H1 (cell line): ENCODE results near the gene WNK3. TPM values are rescaled to one million over a fixed set of nuclear protein-coding genes. Genes with fewer than 3 reads are reported as not detected.

Experiments used
- CTCF ChIA-PET: fragments of 300-600 bp; sonication (Branson Sonifier 250); formaldehyde crosslinking; loops from one replicate; lab custom pipeline; 2021; ENCODE audit not compliant: partially characterized antibody; lab: Charles Lee
- POLR2A ChIA-PET: fragments of 300-600 bp; sonication (Branson Sonifier 250); formaldehyde crosslinking; loops from one replicate; lab custom pipeline; 2021; ENCODE audit warnings: inconsistent platforms; ENCODE audit not compliant: partially characterized antibody; lab: Charles Lee
- DNase-seq, 2 experiments: peaks; one replicate each; pipeline versions ENCODE4 v3.0.0 to v3.0.0-alpha.2; 2010 to 2022; ENCODE audit warnings: low spot score in 2 of 2, low read depth in 1 of 2, mixed read lengths in 1 of 2
- FAIRE-seq: peaks from 2 replicates; lab custom pipeline; 2011; peaks lifted over from hg19 to GRCh38; lab: Jason Lieb, UNC
- H2AFZ ChIP-seq: 2 replicates; pipeline ENCODE4 v1.8.1; 2012; ENCODE audit warnings: low read length, inconsistent platforms
- H2AK5ac ChIP-seq: 2 replicates; pipeline ENCODE4 v1.6.1; 2013; ENCODE audit warnings: low read depth, low read length
- H2BK120ac ChIP-seq: replicated peaks from 2 replicates; pipeline ENCODE3; 2013; ENCODE audit warnings: low read depth, low read length, inconsistent platforms
- H2BK12ac ChIP-seq: 2 replicates; pipeline ENCODE4 v1.6.1; 2013; ENCODE audit warnings: low read depth, low read length
- H2BK15ac ChIP-seq: 2 replicates; pipeline ENCODE4 v1.6.1; 2013; ENCODE audit warnings: low read length
- H2BK20ac ChIP-seq: 2 replicates; pipeline ENCODE4 v1.6.1; 2013; ENCODE audit warnings: low read length
- H2BK5ac ChIP-seq: 2 replicates; pipeline ENCODE4 v1.6.1; 2013; ENCODE audit warnings: low read depth, low read length
- H3K14ac ChIP-seq: 2 replicates; pipeline ENCODE4 v1.6.1; 2013; ENCODE audit warnings: inconsistent platforms; ENCODE audit not compliant: insufficient read length
- H3K18ac ChIP-seq: 2 replicates; pipeline ENCODE4 v1.6.1; 2013; ENCODE audit warnings: low read length; ENCODE audit errors: extremely low read depth
- H3K23ac ChIP-seq: 2 replicates; pipeline ENCODE4 v1.6.1; 2013; ENCODE audit warnings: inconsistent platforms; ENCODE audit not compliant: insufficient read length
- H3K23me2 ChIP-seq: 2 replicates; pipeline ENCODE4 v1.6.1; 2013; ENCODE audit warnings: low read depth, low read length
- H3K27ac ChIP-seq: 2 replicates; pipeline ENCODE4 v1.6.1; 2011; ENCODE audit warnings: low read depth, low read length, inconsistent platforms
- H3K27me3 ChIP-seq, 4 experiments: replicated peaks in 1 of 4; 1 replicate in 1 of 4; 2 replicates in 3 of 4; pipeline versions ENCODE4 v1.6.1 to v1.8.1; 2011 to 2013; ENCODE audit warnings: low read length in 3 of 4, mild to moderate bottlenecking in 3 of 4, inconsistent platforms in 2 of 4, mixed read lengths in 2 of 4, moderate library complexity in 1 of 4; ENCODE audit not compliant: control insufficient read depth in 3 of 4, insufficient read depth in 3 of 4; ENCODE audit errors: extremely low read depth in 1 of 4
- H3K36me3 ChIP-seq, 4 experiments: 2 replicates each; pipeline versions ENCODE4 v1.6.1 to v1.8.1; 2011 to 2013; ENCODE audit warnings: mild to moderate bottlenecking in 4 of 4, low read length in 3 of 4, moderate library complexity in 2 of 4, control low read depth in 1 of 4, inconsistent platforms in 1 of 4; ENCODE audit not compliant: insufficient read depth in 4 of 4, control insufficient read depth in 2 of 4
- H3K4ac ChIP-seq: replicated peaks from 2 replicates; pipeline ENCODE3; 2013; ENCODE audit warnings: low read length, low read depth, mixed read lengths, inconsistent platforms; ENCODE audit not compliant: insufficient read length
- H3K4me1 ChIP-seq, 4 experiments: replicated peaks in 1 of 4; 1 replicate in 1 of 4; 2 replicates in 3 of 4; pipeline versions ENCODE4 v1.6.1 to v1.8.1; 2011 to 2013; ENCODE audit warnings: low read length in 3 of 4, inconsistent platforms in 2 of 4, mixed read lengths in 1 of 4; ENCODE audit not compliant: insufficient read depth in 4 of 4, control insufficient read depth in 3 of 4
- H3K4me2 ChIP-seq, 2 experiments: 2 replicates each; pipeline versions ENCODE4 v1.6.1 to v1.8.1; 2011 to 2013; ENCODE audit warnings: low read depth in 2 of 2, low read length in 2 of 2, control low read depth in 1 of 2, inconsistent platforms in 1 of 2, mild to moderate bottlenecking in 1 of 2; ENCODE audit not compliant: insufficient read depth in 1 of 2
- H3K4me3 ChIP-seq, 4 experiments: fragments of 200-600, 300-600 bp in 1 of 4; sonication (generic), shearing (Covaris generic), sonication (Bioruptor Twin) in 1 of 4; 2 replicates each; pipeline versions ENCODE4 v1.5.1 to v1.8.1; 2011 to 2016; ENCODE audit warnings: low read length in 4 of 4, low read depth in 3 of 4, control low read depth in 2 of 4, inconsistent platforms in 2 of 4, mild to moderate bottlenecking in 2 of 4, mixed read lengths in 1 of 4, moderate library complexity in 1 of 4; ENCODE audit not compliant: insufficient read depth in 2 of 4; ENCODE audit errors: extremely low read depth in 1 of 4
- H3K56ac ChIP-seq: replicated peaks from 2 replicates; pipeline ENCODE3; 2013; ENCODE audit warnings: low read depth, mild to moderate bottlenecking, mixed read lengths, low read length, inconsistent platforms; ENCODE audit not compliant: insufficient read length
- H3K79me1 ChIP-seq: 2 replicates; pipeline ENCODE4 v1.6.1; 2013; ENCODE audit warnings: low read depth, low read length, control low read depth
- H3K79me2 ChIP-seq, 2 experiments: 2 replicates each; pipeline versions ENCODE4 v1.6.1 to v1.8.1; 2012 to 2013; ENCODE audit warnings: low read length in 2 of 2, mild to moderate bottlenecking in 2 of 2, inconsistent platforms in 1 of 2; ENCODE audit not compliant: insufficient read depth in 2 of 2, control insufficient read depth in 1 of 2
- H3K9ac ChIP-seq, 4 experiments: replicated peaks in 1 of 4; 1 replicate in 1 of 4; 2 replicates in 3 of 4; pipeline versions ENCODE4 v1.6.1 to v1.8.1; 2011 to 2013; ENCODE audit warnings: low read depth in 3 of 4, low read length in 3 of 4, control low read depth in 2 of 4, mild to moderate bottlenecking in 2 of 4, moderate library complexity in 2 of 4, inconsistent platforms in 1 of 4; ENCODE audit errors: extremely low read depth in 1 of 4
- H3K9me3 ChIP-seq, 2 experiments: 2 replicates each; pipeline versions ENCODE4 v1.6.1 to v1.8.1; 2012 to 2013; ENCODE audit warnings: mild to moderate bottlenecking in 2 of 2, moderate library complexity in 2 of 2, control low read depth in 1 of 2, inconsistent platforms in 1 of 2, low read depth in 1 of 2, low read length in 1 of 2, mixed read lengths in 1 of 2; ENCODE audit not compliant: insufficient read depth in 2 of 2
- H4K20me1 ChIP-seq, 2 experiments: replicated peaks in 1 of 2; 2 replicates each; pipeline versions ENCODE3 to v1.8.1; 2011 to 2013; ENCODE audit warnings: inconsistent platforms in 2 of 2, low read length in 2 of 2, mild to moderate bottlenecking in 1 of 2; ENCODE audit not compliant: insufficient read depth in 2 of 2, control insufficient read depth in 1 of 2
- H4K5ac ChIP-seq: 2 replicates; pipeline ENCODE4 v1.6.1; 2013; ENCODE audit warnings: low read length, low read depth, mixed read lengths, inconsistent platforms; ENCODE audit not compliant: insufficient read length
- H4K8ac ChIP-seq: 2 replicates; pipeline ENCODE4 v1.8.0; 2013; ENCODE audit warnings: mild to moderate bottlenecking, moderate library complexity, low read length, inconsistent platforms; ENCODE audit not compliant: insufficient read depth; ENCODE audit errors: extremely low read depth
- H4K91ac ChIP-seq: replicated peaks from 2 replicates; pipeline ENCODE3; 2013; ENCODE audit warnings: low read length, mixed read lengths, inconsistent platforms; ENCODE audit not compliant: insufficient read length
- SIRT6 ChIP-seq: IDR thresholded peaks from one replicate; pipeline ENCODE4 v1.7.1; 2012; ENCODE audit warnings: low read length, inconsistent platforms
- WGBS, 2 experiments: shearing (Covaris generic) in 1 of 2; methylation state at CpG; one replicate each; pipeline versions ENCODE4 v1.1.6 to v1.1.7; 2013 to 2015; ENCODE audit warnings: low lambda C conversion rate in 2 of 2, mixed read lengths in 2 of 2, inconsistent platforms in 1 of 2, low coverage in 1 of 2, missing lambda C conversion rate in 1 of 2; ENCODE audit not compliant: insufficient replicate concordance in 2 of 2, insufficient coverage in 1 of 2, insufficient read length in 1 of 2; ENCODE audit errors: extremely low coverage in 1 of 2, missing lambda C conversion rate in 1 of 2; 5-methylcytosine and 5-hydroxymethylcytosine counted together
- polyA plus RNA-seq, 7 experiments: library from polyadenylated mRNA; depleted of rRNA in 3 of 7; stranded (reverse) in 5 of 7; unstranded in 2 of 7; fragments of >200 nt in 5 of 7; fragments of 200-250 nt in 2 of 7; gene quantifications; 1 replicate in 5 of 7; 2 replicates in 1 of 7; 4 replicates in 1 of 7; pipeline versions ENCODE4 v1.2.1 to v1.2.3, GENCODE V29; 2011 to 2013; ENCODE audit warnings: missing spikeins in 2 of 7, mixed read lengths in 2 of 7
- total RNA-seq: library from RNA; stranded (reverse); fragmentation: NEBNext Ultra II Directional; extraction: Animal tissue kit (Norgen Biotek cat#: 25700); gene quantifications from 2 replicates; pipeline ENCODE4 v1.2.1, GENCODE V29; 2021

The WNK3 gene
- total and polyA plus RNA-seq, 2 of the 8 experiments (the other 6 are each of a cell fraction or from before 2014, with no cell fraction given) = 5.5 to 37.5 TPM

GRCh38 chrX:54180403-54180802 is 177.4 kb downstream of the WNK3 start:
- no peak overlapping the region for H3K23ac ChIP-seq
- H3K79me2 ChIP-seq = peaks cover 11 to 63% of the 10 kb centered on the region in 2 experiments
- peaks cover 0 to 4% (median under 1%) of the 10 kb centered on the region in 4 experiments; a peak in 2 of 7 replicates for H3K4me1 ChIP-seq
- H3K4me3 ChIP-seq = peak overlapping the region in 1 of 4 experiments; percentile 86; a peak in 1 of 8 replicates
- no peak overlapping the region for H4K5ac ChIP-seq
- H4K20me1 ChIP-seq = peaks cover 2 to 5% of the 10 kb centered on the region in 2 experiments
- H3K36me3 ChIP-seq = no peaks in the 10 kb centered on the region
- H3K9ac ChIP-seq = no peak overlapping the region
- H3K27ac ChIP-seq = no peak overlapping the region
- no peak overlapping the region for H2AFZ ChIP-seq
- peak overlapping the region; percentile 49 to 77; a peak in 3 of 4 replicates for H3K4me2 ChIP-seq
- H4K8ac ChIP-seq = no peak overlapping the region
- H3K56ac ChIP-seq = no peak overlapping the region
- FAIRE-seq (no peak), DNase-seq (no peak)
- 62% methylated on average over 4 of the region's 4 CpGs; no CpG with 5 or more reads in 1 of the 2 experiments for WGBS, 2 experiments
- no peak for TF ChIP-seq SIRT6
- POLR2A ChIA-PET = interaction anchor here (0.8 to 3.1 kb wide), 4 partner anchors 8 to 136 kb away, joined by 3 to 22 read pairs (median 4); partner anchors contain the start of gene PHF8
- no peak overlapping the region for H4K91ac ChIP-seq
- no peaks in the 10 kb centered on the region for H3K79me1 ChIP-seq
- H2BK5ac ChIP-seq = no peak overlapping the region
- H3K18ac ChIP-seq = no peak overlapping the region
- no peaks in the 10 kb centered on the region; a peak in 1 of 4 replicates for H3K9me3 ChIP-seq
- no peak overlapping the region for H2BK20ac ChIP-seq
- H3K23me2 ChIP-seq = 0 out of 2 replicates have a peak, but pooled peaks cover 4% of the 10 kb centered on the region
- no peak overlapping the region for H2BK15ac ChIP-seq
- no peaks in the 10 kb centered on the region for H3K27me3 ChIP-seq
- no peak overlapping the region for H3K4ac ChIP-seq
- H2BK12ac ChIP-seq = no peak overlapping the region
- no peak overlapping the region for H3K14ac ChIP-seq
- H2AK5ac ChIP-seq = no peak overlapping the region
- H2BK120ac ChIP-seq = no peak overlapping the region
- CTCF ChIA-PET = no interaction called here
